BLaER1 (cell line): Measurements from ENCODE around the gene CLDN9.

Experiments used
- H3K27ac ChIP-seq: shearing (Covaris generic); formaldehyde crosslinking; 2 replicates; pipeline ENCODE4 v1.8.1; 2022
- H3K27me3 ChIP-seq: shearing (Covaris generic); formaldehyde crosslinking; 2 replicates; pipeline ENCODE4 v1.8.1; 2022
- H3K36me3 ChIP-seq: shearing (Covaris generic); formaldehyde crosslinking; 2 replicates; pipeline ENCODE4 v1.8.1; 2022
- H3K4me1 ChIP-seq: shearing (Covaris generic); formaldehyde crosslinking; 2 replicates; pipeline ENCODE4 v1.8.1; 2022
- H3K4me2 ChIP-seq: shearing (Covaris generic); formaldehyde crosslinking; 2 replicates; pipeline ENCODE4 v1.8.1; 2022
- H3K4me3 ChIP-seq: shearing (Covaris generic); formaldehyde crosslinking; 2 replicates; pipeline ENCODE4 v1.8.1; 2022
- H3K9ac ChIP-seq: shearing (Covaris generic); formaldehyde crosslinking; 2 replicates; pipeline ENCODE4 v1.8.1; 2022
- H3K9me3 ChIP-seq: shearing (Covaris generic); formaldehyde crosslinking; 2 replicates; pipeline ENCODE4 v1.8.1; 2022
- H4K20me1 ChIP-seq: shearing (Covaris generic); formaldehyde crosslinking; 2 replicates; pipeline ENCODE4 v1.8.1; 2022
- Cebpa-rat ChIP-seq: shearing (Covaris generic); IDR thresholded peaks from 2 replicates; pipeline ENCODE4 v1.8.1; 2022

Gene CLDN9

GRCh38 chr16:3038896-3039295 is 26.2 kb downstream of the CLDN9 start:
- Histone ChIP-seq H4K20me1 (peaks cover 32% of the 10 kb centered on the region), H3K9ac (no peak overlapping the region), H3K4me3 (no peak overlapping the region), H3K27ac (no peak overlapping the region), H3K4me1 (peaks cover 13% of the 10 kb centered on the region), H3K36me3 (no peaks in the 10 kb centered on the region), H3K4me2 (no peak overlapping the region), H3K9me3 (no peaks in the 10 kb centered on the region), H3K27me3 (peaks cover 100% of the 10 kb centered on the region)
- no peak for TF ChIP-seq Cebpa-rat

- H3K4me1 ChIP-seq: peaks cover 20% of the 10 kb centered on the region
- peaks cover 100% of the 10 kb centered on the region for H3K27me3 ChIP-seq
- TF ChIP-seq Cebpa-rat: no peak
- no peaks in the 10 kb centered on the region; the same call in 1 of the 2 replicates for H3K9me3 ChIP-seq
- no peak overlapping the region for H3K27ac ChIP-seq
- peaks cover 48% of the 10 kb centered on the region for H4K20me1 ChIP-seq
- no peak overlapping the region for H3K9ac ChIP-seq
- no peaks in the 10 kb centered on the region for H3K36me3 ChIP-seq
- H3K4me2 ChIP-seq: no peak overlapping the region
- no peak overlapping the region for H3K4me3 ChIP-seq
These were observed 29.7 kb downstream of the CLDN9 start for GRCh38 chr16:3042376-3042775.

GRCh38 chr16:3044708-3045107 is 32.0 kb downstream of the CLDN9 start:
- Histone ChIP-seq H3K4me3 (no peak overlapping the region), H3K27ac (no peak overlapping the region), H4K20me1 (peaks cover 56% of the 10 kb centered on the region), H3K4me1 (peaks cover 22% of the 10 kb centered on the region), H3K4me2 (peak overlapping the region; percentile 99; the same call in 1 of the 2 replicates), H3K9ac (no peak overlapping the region), H3K36me3 (no peaks in the 10 kb centered on the region), H3K27me3 (peaks cover 100% of the 10 kb centered on the region), H3K9me3 (no peaks in the 10 kb centered on the region; the same call in 1 of the 2 replicates)
- TF ChIP-seq Cebpa-rat: no peak

GRCh38 chr16:3045758-3046640 is 33.3 kb downstream of the CLDN9 start, which contains the start of gene MMP25:
TSS of gene MMP25 (plus strand) at chr16:3046561. CDS start at chr16:3046918, 357 bp downstream.
- Histone ChIP-seq H3K36me3 (no peaks in the 10 kb centered on the region), H3K27ac (no peak within 1 kb of the TSS), H4K20me1 (peaks cover 61% of the 10 kb centered on the region), H3K9me3 (no peaks in the 10 kb centered on the region; the same call in 1 of the 2 replicates), H3K9ac (peak within 1 kb of the TSS; percentile 45; the same call in 1 of the 2 replicates), H3K4me1 (peaks cover 35% of the 10 kb centered on the region), H3K27me3 (peaks cover 94% of the 10 kb centered on the region), H3K4me2 (peak within 1 kb of the TSS; percentile 99), H3K4me3 (peak within 1 kb of the TSS; percentile 66)
- no peak for TF ChIP-seq Cebpa-rat

- Histone ChIP-seq H3K4me1 (peaks cover 43% of the 10 kb centered on the region), H3K27ac (no peak overlapping the region), H3K9ac (no peak overlapping the region), H3K9me3 (no peaks in the 10 kb centered on the region; the same call in 1 of the 2 replicates), H3K4me2 (peak overlapping the region; percentile 99), H3K27me3 (peaks cover 86% of the 10 kb centered on the region), H4K20me1 (peaks cover 61% of the 10 kb centered on the region), H3K36me3 (no peaks in the 10 kb centered on the region), H3K4me3 (peak overlapping the region; percentile 66)
- TF ChIP-seq Cebpa-rat: no peak
These were observed 34.1 kb downstream of the CLDN9 start for GRCh38 chr16:3046641-3047386.

- Histone ChIP-seq H3K27me3 (peaks cover 81% of the 10 kb centered on the region), H3K4me1 (peaks cover 47% of the 10 kb centered on the region), H3K36me3 (no peaks in the 10 kb centered on the region), H3K4me3 (no peak overlapping the region; the same call in 1 of the 2 replicates), H3K4me2 (no peak overlapping the region), H3K27ac (no peak overlapping the region), H4K20me1 (peaks cover 61% of the 10 kb centered on the region), H3K9ac (no peak overlapping the region), H3K9me3 (no peaks in the 10 kb centered on the region; the same call in 1 of the 2 replicates)
- no peak for TF ChIP-seq Cebpa-rat
These were observed 34.6 kb downstream of the CLDN9 start for GRCh38 chr16:3047387-3047720.

GRCh38 chr16:3049921-3050481 is 37.3 kb downstream of the CLDN9 start:
- Histone ChIP-seq H4K20me1 (peaks cover 56% of the 10 kb centered on the region), H3K27me3 (peaks cover 54% of the 10 kb centered on the region), H3K4me1 (peaks cover 64% of the 10 kb centered on the region), H3K9ac (no peak overlapping the region), H3K4me2 (peak overlapping the region; percentile 75), H3K27ac (no peak overlapping the region), H3K9me3 (no peaks in the 10 kb centered on the region), H3K4me3 (no peak overlapping the region), H3K36me3 (peaks cover 6% of the 10 kb centered on the region; the same call in 1 of the 2 replicates)
- TF ChIP-seq Cebpa-rat: no peak

- H3K4me1 ChIP-seq: peaks cover 64% of the 10 kb centered on the region
- H3K4me2 ChIP-seq: peak overlapping the region; percentile 75
- peaks cover 6% of the 10 kb centered on the region; the same call in 1 of the 2 replicates for H3K36me3 ChIP-seq
- H3K9me3 ChIP-seq: no peaks in the 10 kb centered on the region
- no peak overlapping the region for H3K9ac ChIP-seq
- H3K27me3 ChIP-seq: peaks cover 49% of the 10 kb centered on the region
- peaks cover 51% of the 10 kb centered on the region for H4K20me1 ChIP-seq
- TF ChIP-seq Cebpa-rat: 0 out of 2 replicates have a peak, but pooled peaks have one; percentile 19
- H3K27ac ChIP-seq: no peak overlapping the region
- H3K4me3 ChIP-seq: no peak overlapping the region
These were observed 37.8 kb downstream of the CLDN9 start for GRCh38 chr16:3050487-3050886.

- Histone ChIP-seq H3K9me3 (no peaks in the 10 kb centered on the region), H3K27ac (no peak overlapping the region), H3K27me3 (peaks cover 44% of the 10 kb centered on the region), H3K36me3 (peaks cover 6% of the 10 kb centered on the region; the same call in 1 of the 2 replicates), H3K9ac (no peak overlapping the region), H3K4me2 (peak overlapping the region; percentile 75), H4K20me1 (peaks cover 47% of the 10 kb centered on the region), H3K4me1 (peaks cover 65% of the 10 kb centered on the region), H3K4me3 (no peak overlapping the region)
- no peak for TF ChIP-seq Cebpa-rat
These were observed 38.3 kb downstream of the CLDN9 start for GRCh38 chr16:3051009-3051408.
